ENCODE results near the gene TMEM212. TPM values are rescaled to one million over a fixed set of nuclear protein-coding genes. Genes with fewer than 3 reads are reported as not detected.

The TMEM212 gene
- total RNA-seq, 1 donor from 2014 or later: not detected

DNA sequence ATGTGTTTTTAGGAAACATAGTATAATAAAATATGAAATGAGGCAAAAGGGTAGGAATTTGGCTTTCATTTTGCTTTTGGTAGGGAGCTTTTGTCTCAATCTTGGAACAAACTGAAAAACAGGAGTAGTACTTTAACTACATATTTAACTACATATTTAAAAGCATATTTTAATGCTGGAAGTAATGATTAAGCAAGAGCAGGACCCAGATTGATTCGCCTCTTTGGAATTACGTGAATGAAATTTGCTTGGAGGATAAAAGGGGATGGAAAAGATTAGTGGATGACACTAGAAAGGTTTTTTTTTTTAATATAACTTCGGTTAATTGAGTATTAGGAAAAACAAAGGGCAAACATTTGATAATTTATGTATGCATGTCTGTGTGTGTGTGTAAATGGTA is 11.2 kb upstream of the TMEM212 start:
- Histone ChIP-seq H3F3A (ENCODE audit: low read depth) (no peaks in the 10 kb centered on the region), H3K79me2 (ENCODE audit: low read depth) (no peaks in the 10 kb centered on the region), H3K36me3 (no peaks in the 10 kb centered on the region), H3K9ac (no peak overlapping the region), H3K4me3 (no peak overlapping the region), H3K27me3 (no peaks in the 10 kb centered on the region), H4K20me1 (ENCODE audit: low read depth) (no peaks in the 10 kb centered on the region), H3K9me3 (ENCODE audit: low read depth) (no peaks in the 10 kb centered on the region), H3K4me2 (no peak overlapping the region), H3K27ac (no peak overlapping the region), H2AFZ (replicated peaks) (no peak overlapping the region), H3K4me1 (no peaks in the 10 kb centered on the region)
- H3K27ac Mint-ChIP-seq: no peak overlapping the region
- no peaks in the 10 kb centered on the region for H3K27me3 Mint-ChIP-seq (ENCODE audit: insufficient read depth, low read depth)
- H3K4me1 Mint-ChIP-seq: peaks cover 35% of the 10 kb centered on the region
- no peaks in the 10 kb centered on the region for H3K9me3 Mint-ChIP-seq
- DNase-seq (ENCODE audit: low spot score): no peak
- H3K36me3 Mint-ChIP-seq: no peaks in the 10 kb centered on the region
- H3K4me3 Mint-ChIP-seq: no peak overlapping the region
- TF ChIP-seq EZH2phosphoT487 (IDR thresholded peaks at IDR 0.05) (no peak), EZH2 (IDR thresholded peaks at IDR 0.05) (no peak)
- TF ChIP-seq, protein P1, sequence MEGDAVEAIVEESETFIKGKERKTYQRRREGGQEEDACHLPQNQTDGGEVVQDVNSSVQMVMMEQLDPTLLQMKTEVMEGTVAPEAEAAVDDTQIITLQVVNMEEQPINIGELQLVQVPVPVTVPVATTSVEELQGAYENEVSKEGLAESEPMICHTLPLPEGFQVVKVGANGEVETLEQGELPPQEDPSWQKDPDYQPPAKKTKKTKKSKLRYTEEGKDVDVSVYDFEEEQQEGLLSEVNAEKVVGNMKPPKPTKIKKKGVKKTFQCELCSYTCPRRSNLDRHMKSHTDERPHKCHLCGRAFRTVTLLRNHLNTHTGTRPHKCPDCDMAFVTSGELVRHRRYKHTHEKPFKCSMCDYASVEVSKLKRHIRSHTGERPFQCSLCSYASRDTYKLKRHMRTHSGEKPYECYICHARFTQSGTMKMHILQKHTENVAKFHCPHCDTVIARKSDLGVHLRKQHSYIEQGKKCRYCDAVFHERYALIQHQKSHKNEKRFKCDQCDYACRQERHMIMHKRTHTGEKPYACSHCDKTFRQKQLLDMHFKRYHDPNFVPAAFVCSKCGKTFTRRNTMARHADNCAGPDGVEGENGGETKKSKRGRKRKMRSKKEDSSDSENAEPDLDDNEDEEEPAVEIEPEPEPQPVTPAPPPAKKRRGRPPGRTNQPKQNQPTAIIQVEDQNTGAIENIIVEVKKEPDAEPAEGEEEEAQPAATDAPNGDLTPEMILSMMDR (IDR thresholded peaks at IDR 0.05): no peak

DNA sequence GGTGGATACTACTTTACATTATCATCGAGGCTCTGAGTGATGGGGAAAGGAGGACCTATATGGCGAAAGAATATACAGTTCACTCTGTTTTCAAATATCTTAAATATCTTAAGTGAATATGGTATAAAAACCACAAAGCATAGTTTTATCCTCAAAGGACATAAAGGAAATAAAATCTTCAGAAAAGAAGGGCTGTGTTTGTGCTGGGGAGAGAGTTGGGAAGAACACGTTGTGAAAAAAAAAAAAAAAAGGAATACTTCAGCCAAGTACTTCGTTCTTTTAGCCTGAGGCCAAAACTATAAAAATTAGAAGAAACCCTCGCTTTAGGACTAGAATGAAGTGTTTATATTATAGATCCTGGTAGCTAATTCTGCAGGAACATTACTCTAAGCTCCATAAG is 10.2 kb upstream of the TMEM212 start:
- no peaks in the 10 kb centered on the region for H3K27me3 Mint-ChIP-seq (ENCODE audit: insufficient read depth, low read depth)

DNA sequence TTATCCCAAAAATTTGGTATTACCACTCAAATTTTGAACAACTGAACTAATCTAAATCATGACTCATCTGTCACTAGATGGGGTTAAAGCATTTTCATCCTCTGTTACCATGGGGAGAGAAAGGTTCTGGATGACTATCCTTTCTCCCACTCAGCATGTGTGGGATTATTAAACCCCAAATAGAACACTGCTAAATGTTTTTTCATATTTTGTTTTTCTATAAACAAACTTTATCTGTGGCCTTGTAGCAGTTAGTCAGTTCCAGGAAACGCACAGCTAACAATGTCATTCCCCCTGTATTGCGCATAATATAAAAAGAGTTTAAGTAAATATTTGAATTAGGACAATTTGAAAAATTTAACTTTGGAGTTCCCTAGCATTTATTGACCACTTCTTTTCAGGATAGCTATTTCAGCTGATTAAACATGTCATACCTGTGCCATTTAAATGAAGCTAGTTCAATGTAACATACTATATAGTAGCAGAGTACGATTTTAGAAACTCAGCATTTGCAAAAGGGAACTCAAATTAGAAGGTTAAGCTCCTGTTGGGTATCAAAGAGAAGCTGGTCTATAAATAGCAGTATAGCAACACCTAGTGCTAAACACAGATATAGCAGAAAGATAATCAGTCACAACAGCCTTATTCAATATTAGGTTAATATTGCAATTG is 9.2 kb upstream of the TMEM212 start:
- Histone ChIP-seq H3K4me3 (no peak overlapping the region), H3K79me2 (ENCODE audit: low read depth) (no peaks in the 10 kb centered on the region), H3K36me3 (no peaks in the 10 kb centered on the region), H3K9ac (no peak overlapping the region), H3K4me1 (peaks cover 6% of the 10 kb centered on the region), H3K27ac (no peak overlapping the region), H3K9me3 (ENCODE audit: low read depth) (no peaks in the 10 kb centered on the region), H3K4me2 (no peak overlapping the region), H4K20me1 (ENCODE audit: low read depth) (no peaks in the 10 kb centered on the region), H2AFZ (replicated peaks) (no peak overlapping the region), H3K27me3 (no peaks in the 10 kb centered on the region), H3F3A (ENCODE audit: low read depth) (no peaks in the 10 kb centered on the region)
- no peak for DNase-seq (ENCODE audit: low spot score)
- TF ChIP-seq EZH2 (IDR thresholded peaks at IDR 0.05): no peak
- TF ChIP-seq, protein P1 (IDR thresholded peaks at IDR 0.05): peak; percentile 46
- no peak for TF ChIP-seq EZH2phosphoT487 (IDR thresholded peaks at IDR 0.05)
- no peak overlapping the region for H3K4me3 Mint-ChIP-seq
- H3K27me3 Mint-ChIP-seq (ENCODE audit: insufficient read depth, low read depth): no peaks in the 10 kb centered on the region
- no peaks in the 10 kb centered on the region for H3K36me3 Mint-ChIP-seq
- peaks cover 38% of the 10 kb centered on the region for H3K4me1 Mint-ChIP-seq
- no peaks in the 10 kb centered on the region for H3K9me3 Mint-ChIP-seq
- no peak overlapping the region for H3K27ac Mint-ChIP-seq

More for the DNA sequence above, 10.2 kb upstream of the TMEM212 start:
- Histone ChIP-seq H3K4me2 (no peak overlapping the region), H3K9me3 (ENCODE audit: low read depth) (no peaks in the 10 kb centered on the region), H3K79me2 (ENCODE audit: low read depth) (no peaks in the 10 kb centered on the region), H4K20me1 (ENCODE audit: low read depth) (no peaks in the 10 kb centered on the region), H3K4me3 (no peak overlapping the region), H3F3A (ENCODE audit: low read depth) (no peaks in the 10 kb centered on the region), H3K27ac (no peak overlapping the region), H3K4me1 (no peaks in the 10 kb centered on the region), H3K9ac (no peak overlapping the region), H2AFZ (replicated peaks) (no peak overlapping the region), H3K27me3 (no peaks in the 10 kb centered on the region), H3K36me3 (no peaks in the 10 kb centered on the region)
- no peak overlapping the region for H3K27ac Mint-ChIP-seq
- DNase-seq (ENCODE audit: low spot score): no peak
- TF ChIP-seq EZH2 (IDR thresholded peaks at IDR 0.05): no peak
- TF ChIP-seq, protein P1 (IDR thresholded peaks at IDR 0.05): no peak
- no peak for TF ChIP-seq EZH2phosphoT487 (IDR thresholded peaks at IDR 0.05)
- peaks cover 30% of the 10 kb centered on the region for H3K4me1 Mint-ChIP-seq
- H3K9me3 Mint-ChIP-seq: no peaks in the 10 kb centered on the region
- H3K36me3 Mint-ChIP-seq: no peaks in the 10 kb centered on the region
- H3K4me3 Mint-ChIP-seq: no peak overlapping the region

All from neural progenitor cell (in vitro differentiated cells).